Uterus (tissue), 4 donors: ENCODE results near the gene MARCKS. TPM values are rescaled to one million over a fixed set of nuclear protein-coding genes. Genes with fewer than 3 reads are reported as not detected.
"Not testable (repeated sequence)": the region's sequence is repeated elsewhere in the genome, so short reads cannot be mapped to it uniquely, and the experiment has no call there.

Source experiments
- DNase-seq, 2 donors: peaks; one replicate each; pipeline ENCODE4 v3.0.0-alpha.2; 2019 to 2020
- H3K27ac ChIP-seq, 2 donors: fragments of 200-600 bp; sonication (generic); 1 replicate in 1 of 2; 2 replicates in 1 of 2; pipeline ENCODE4 v1.5.1; 2016 to 2018
- H3K27me3 ChIP-seq, 2 donors: fragments of 200-600 bp; sonication (generic); one replicate each; pipeline ENCODE4 v1.5.1; 2018 to 2019; ENCODE audit warnings: control low read depth in 1 of 2
- H3K36me3 ChIP-seq, 2 donors: fragments of 200-600 bp; sonication (generic); one replicate each; pipeline ENCODE4 v1.5.1; 2019; ENCODE audit warnings: control low read depth in 1 of 2
- H3K4me1 ChIP-seq, 2 donors: fragments of 200-600 bp; sonication (generic); one replicate each; pipeline ENCODE4 v1.5.1; 2018 to 2019; ENCODE audit warnings: control low read depth in 1 of 2
- H3K4me3 ChIP-seq, 2 donors: fragments of 200-600 bp; sonication (generic); 1 replicate in 1 of 2; 2 replicates in 1 of 2; pipeline ENCODE4 v1.5.1; 2018 to 2019; ENCODE audit warnings: mild to moderate bottlenecking in 1 of 2
- H3K9me3 ChIP-seq, 2 donors: fragments of 200-600 bp; sonication (generic); one replicate each; pipeline ENCODE4 v1.5.1; 2019; ENCODE audit warnings: control low read depth in 1 of 2
- POLR2A ChIP-seq, 2 donors: fragments of 450-650 bp; IDR thresholded peaks; one replicate each; pipeline ENCODE4 v1.6.1; 2016; ENCODE audit warnings: antibody characterized with exemption in 2 of 2, mild to moderate bottlenecking in 1 of 2, moderate library complexity in 1 of 2
- intact Hi-C: fragments of 100-400 bp; cut with DNase I; formaldehyde crosslinking; loops from one replicate; pipeline ENCODE4 v1.15.1; 2023; ENCODE audit warnings: low total_unique reads
- total RNA-seq, 4 donors: library from RNA; depleted of rRNA in 3 of 4; stranded (reverse); fragments of >200 nt in 3 of 4; gene quantifications; one replicate each; pipeline versions ENCODE4 v1.1.0 to v1.2.4, GENCODE V29; 2014 to 2023
- TF ChIP-seq, protein P1 (sequence below), 4 experiments: fragments of 200-600 bp in 2 of 4; fragments of 450-650 bp in 2 of 4; sonication (generic) in 2 of 4; IDR thresholded peaks; one replicate each; pipeline ENCODE4 v1.5.1; 2016 to 2019; ENCODE audit warnings: antibody characterized with exemption in 4 of 4, mild to moderate bottlenecking in 2 of 4, moderate library complexity in 1 of 4
- donor health status: DM: yes; HTN: yes; CAD: no.

MARCKS gene
- total RNA-seq, 4 donors from 2014 or later: 14.9 to 140 (median 42.6) TPM

DNA sequence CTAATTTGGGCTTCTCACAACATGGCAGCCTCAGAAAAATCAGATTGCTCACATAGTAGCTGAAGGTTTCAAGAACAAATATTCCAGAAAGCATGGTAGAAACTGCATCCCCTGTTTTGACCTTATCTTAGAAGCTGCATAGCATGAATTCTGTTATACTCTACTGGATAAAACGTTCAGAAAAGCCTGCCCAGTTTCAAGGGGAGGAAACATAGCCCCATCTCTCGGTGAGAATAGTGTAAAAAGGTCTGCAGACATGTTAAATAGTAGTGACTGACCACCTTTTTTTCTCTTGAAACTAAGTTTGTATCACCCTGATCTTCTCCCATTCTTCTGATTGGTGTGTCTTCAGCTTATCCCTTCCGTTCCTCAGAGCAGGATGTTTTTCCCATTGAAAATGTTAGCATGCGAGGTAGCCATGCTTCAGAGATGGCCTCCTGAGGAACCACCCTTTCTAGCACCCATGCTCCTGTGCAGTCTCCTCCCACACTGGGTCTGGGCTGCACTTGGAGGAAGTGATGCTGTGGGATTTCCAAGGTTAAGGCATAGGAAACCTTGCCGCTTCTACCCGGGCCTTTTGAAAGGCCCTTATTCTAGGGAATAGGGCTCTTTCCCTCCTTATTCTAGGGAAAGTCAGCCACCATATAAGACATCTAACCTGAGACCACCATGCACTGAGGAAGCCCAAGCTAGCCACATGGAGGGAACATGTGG is 50.1 kb downstream of the MARCKS start:
- H3K4me3 ChIP-seq: no peak overlapping the region
- DNase-seq: no peak
- no peaks in the 10 kb centered on the region for H3K9me3 ChIP-seq
- H3K27me3 ChIP-seq: no peaks in the 10 kb centered on the region
- H3K36me3 ChIP-seq: no peaks in the 10 kb centered on the region
- TF ChIP-seq, protein P1, sequence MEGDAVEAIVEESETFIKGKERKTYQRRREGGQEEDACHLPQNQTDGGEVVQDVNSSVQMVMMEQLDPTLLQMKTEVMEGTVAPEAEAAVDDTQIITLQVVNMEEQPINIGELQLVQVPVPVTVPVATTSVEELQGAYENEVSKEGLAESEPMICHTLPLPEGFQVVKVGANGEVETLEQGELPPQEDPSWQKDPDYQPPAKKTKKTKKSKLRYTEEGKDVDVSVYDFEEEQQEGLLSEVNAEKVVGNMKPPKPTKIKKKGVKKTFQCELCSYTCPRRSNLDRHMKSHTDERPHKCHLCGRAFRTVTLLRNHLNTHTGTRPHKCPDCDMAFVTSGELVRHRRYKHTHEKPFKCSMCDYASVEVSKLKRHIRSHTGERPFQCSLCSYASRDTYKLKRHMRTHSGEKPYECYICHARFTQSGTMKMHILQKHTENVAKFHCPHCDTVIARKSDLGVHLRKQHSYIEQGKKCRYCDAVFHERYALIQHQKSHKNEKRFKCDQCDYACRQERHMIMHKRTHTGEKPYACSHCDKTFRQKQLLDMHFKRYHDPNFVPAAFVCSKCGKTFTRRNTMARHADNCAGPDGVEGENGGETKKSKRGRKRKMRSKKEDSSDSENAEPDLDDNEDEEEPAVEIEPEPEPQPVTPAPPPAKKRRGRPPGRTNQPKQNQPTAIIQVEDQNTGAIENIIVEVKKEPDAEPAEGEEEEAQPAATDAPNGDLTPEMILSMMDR (IDR thresholded peaks at IDR 0.05): no peak
- TF ChIP-seq POLR2A (IDR thresholded peaks at IDR 0.05): no peak
- no peak overlapping the region for H3K27ac ChIP-seq
- intact Hi-C loops: no loop called here
- peaks cover 0 to 5% of the 10 kb centered on the region in 2 donors for H3K4me1 ChIP-seq

DNA sequence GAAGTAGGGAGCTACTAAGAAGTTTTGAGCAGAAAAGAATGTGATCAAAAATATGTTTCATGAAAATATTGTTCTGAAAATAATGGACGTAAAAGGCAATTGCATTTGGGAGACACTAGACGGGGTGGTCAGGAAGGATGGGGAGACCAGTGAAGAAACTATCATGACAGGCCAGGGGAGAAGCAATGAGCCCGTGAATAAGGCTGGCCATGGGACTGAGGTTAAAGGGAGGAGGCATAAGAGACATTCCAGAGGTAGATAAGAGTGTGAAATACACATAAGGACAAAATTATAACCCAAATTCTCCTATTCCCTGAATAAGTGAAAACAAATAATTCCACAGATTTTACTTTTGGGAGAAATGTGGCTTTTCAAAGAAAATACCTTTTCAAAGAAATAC is 51.7 kb downstream of the MARCKS start:
- intact Hi-C loops: no loop called here
- no peak for TF ChIP-seq POLR2A (IDR thresholded peaks at IDR 0.05)
- TF ChIP-seq, protein P1 (IDR thresholded peaks at IDR 0.05): no peak
- DNase-seq: no peak

DNA sequence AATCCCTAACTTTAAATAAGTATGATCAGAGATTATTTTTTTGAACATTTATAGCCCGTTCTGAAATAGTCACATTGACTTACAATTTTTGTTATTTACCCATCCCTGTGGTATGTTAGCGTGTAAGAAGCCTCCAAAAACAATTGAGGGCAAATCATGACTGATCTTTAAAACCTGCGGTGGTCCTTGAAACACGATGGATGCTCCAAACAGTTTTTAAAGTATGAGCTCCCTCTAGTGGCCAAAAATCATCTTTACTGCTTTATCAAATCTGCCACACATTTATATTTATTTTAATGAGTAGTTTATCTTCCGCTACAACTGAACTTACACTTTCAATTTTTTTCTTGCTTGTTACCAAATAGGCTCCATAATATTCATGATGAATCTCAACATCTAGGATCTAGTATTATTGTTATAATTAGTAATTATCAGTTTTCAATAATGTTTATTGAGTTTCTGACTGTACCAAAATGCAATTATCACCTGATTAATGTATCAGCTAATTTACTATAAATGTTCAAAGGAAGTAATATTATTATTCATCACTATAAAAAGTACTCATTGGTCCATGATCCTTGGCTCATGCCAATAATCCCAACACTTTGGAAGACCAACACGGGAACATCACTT is 52.2 kb downstream of the MARCKS start:
- H3K4me1 ChIP-seq: no peaks in the 10 kb centered on the region
- no peak overlapping the region for H3K27ac ChIP-seq
- TF ChIP-seq, protein P1 (IDR thresholded peaks at IDR 0.05): peak; percentile 55 to 69 (median 63)
- no peak for TF ChIP-seq POLR2A (IDR thresholded peaks at IDR 0.05)
- H3K27me3 ChIP-seq: no peaks in the 10 kb centered on the region
- no peak overlapping the region for H3K4me3 ChIP-seq
- intact Hi-C loops: no loop called here
- no peaks in the 10 kb centered on the region for H3K36me3 ChIP-seq
- no peak for DNase-seq
- no peaks in the 10 kb centered on the region for H3K9me3 ChIP-seq

More for the DNA sequence above, 51.7 kb downstream of the MARCKS start:
- Histone ChIP-seq H3K36me3 (no peaks in the 10 kb centered on the region), H3K4me3 (no peak overlapping the region), H3K9me3 (no peaks in the 10 kb centered on the region), H3K4me1 (peaks cover 0 to 3% of the 10 kb centered on the region in 2 donors), H3K27me3 (no peaks in the 10 kb centered on the region), H3K27ac (no peak overlapping the region)

DNA sequence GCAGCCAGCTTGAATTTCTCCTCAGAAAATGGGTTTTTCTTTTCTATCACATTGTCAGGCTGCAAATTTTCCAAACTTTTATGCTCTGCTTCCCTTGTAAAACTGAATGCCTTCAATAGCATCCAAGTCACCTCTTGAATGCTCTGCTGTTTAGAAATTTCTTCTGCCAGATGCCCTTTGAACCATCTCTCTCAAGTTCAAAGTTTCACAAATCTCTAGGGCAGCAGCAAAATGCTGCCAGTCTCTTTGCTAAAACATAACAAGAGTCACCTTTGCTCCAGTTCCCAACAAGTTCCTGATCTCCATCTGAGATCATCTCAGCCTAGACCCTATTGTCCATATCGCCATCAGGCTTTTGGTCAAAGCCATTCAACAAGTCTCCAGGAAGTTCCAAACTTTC is 53.1 kb downstream of the MARCKS start:
- H3K9me3 ChIP-seq, H3K4me3 ChIP-seq, H3K36me3 ChIP-seq, H3K27ac ChIP-seq, intact Hi-C loops, H3K27me3 ChIP-seq, DNase-seq, H3K4me1 ChIP-seq: not testable (repeated sequence)

Other genes with a start within 250 kb of the MARCKS start
- gene HDAC2, start 113.8 kb downstream of the MARCKS start, total RNA-seq: 100 to 1,000 TPM in 2 of 4 donors, 10 to 100 TPM in 2; 33.8 to 190 (median 113) TPM